Common myeloid progenitor, CD34-positive (primary cell): Measurements from ENCODE around the gene MT1B.

Source experiments
- CTCF ChIA-PET: fragments of 350-600 bp; sonication (Branson Sonifier 250); formaldehyde crosslinking; loops from one replicate; lab custom pipeline; 2021; ENCODE audit warnings: antibody characterized with exemption; lab: Charles Lee
- POLR2A ChIA-PET: fragments of 350-600 bp; sonication (Branson Sonifier 250); formaldehyde crosslinking; loops from one replicate; lab custom pipeline; 2021; ENCODE audit warnings: antibody characterized with exemption; lab: Charles Lee
- DNase-seq, 3 donors: peaks; one replicate each; pipeline versions ENCODE4 v3.0.0 to v3.0.0-alpha.2; 2013
- H3K27ac ChIP-seq, 2 experiments: 1 replicate in 1 of 2; 2 replicates in 1 of 2; pipeline ENCODE4 v1.7.0; 2013; ENCODE audit warnings: inconsistent platforms in 2 of 2, low read length in 2 of 2, mild to moderate bottlenecking in 2 of 2, low read depth in 1 of 2, moderate library complexity in 1 of 2; ENCODE audit not compliant: severe bottlenecking in 2 of 2, insufficient read depth in 1 of 2, poor library complexity in 1 of 2
- H3K27me3 ChIP-seq, 5 experiments: replicated peaks in 2 of 5; 1 replicate in 3 of 5; 2 replicates in 2 of 5; pipeline versions ENCODE4 v1.6.1 to v1.7.0; 2013; ENCODE audit warnings: low read length in 4 of 5, mild to moderate bottlenecking in 2 of 5, moderate library complexity in 2 of 5, inconsistent platforms in 1 of 5; ENCODE audit not compliant: insufficient read depth in 5 of 5, control insufficient read depth in 4 of 5
- H3K36me3 ChIP-seq, 4 experiments: 1 replicate in 2 of 4; 2 replicates in 2 of 4; pipeline versions ENCODE4 v1.6.1 to v1.7.0; 2013; ENCODE audit warnings: low read length in 3 of 4, control low read depth in 1 of 4, mild to moderate bottlenecking in 1 of 4; ENCODE audit not compliant: control insufficient read depth in 4 of 4, insufficient read depth in 4 of 4
- H3K4me1 ChIP-seq, 4 experiments: 1 replicate in 3 of 4; 2 replicates in 1 of 4; pipeline versions ENCODE4 v1.6.1 to v1.7.1; 2013; ENCODE audit warnings: low read length in 3 of 4, mild to moderate bottlenecking in 3 of 4, control low read depth in 1 of 4, inconsistent platforms in 1 of 4, moderate library complexity in 1 of 4; ENCODE audit not compliant: control insufficient read depth in 4 of 4, insufficient read depth in 4 of 4; ENCODE audit errors: control extremely low read depth in 1 of 4
- H3K4me3 ChIP-seq, 7 experiments: 1 replicate in 4 of 7; 2 replicates in 3 of 7; pipeline versions ENCODE4 v1.5.1 to v1.7.0; 2013; ENCODE audit warnings: mild to moderate bottlenecking in 7 of 7, low read length in 6 of 7, moderate library complexity in 6 of 7, inconsistent platforms in 2 of 7, low read depth in 2 of 7, control low read depth in 1 of 7; ENCODE audit not compliant: insufficient read depth in 4 of 7, control insufficient read depth in 1 of 7; ENCODE audit errors: extremely low read depth in 1 of 7
- H3K9me3 ChIP-seq, 5 experiments: 1 replicate in 4 of 5; 2 replicates in 1 of 5; pipeline versions ENCODE4 v1.6.1 to v1.7.1; 2013; ENCODE audit warnings: low read length in 4 of 5, mild to moderate bottlenecking in 2 of 5, inconsistent platforms in 1 of 5, low read depth in 1 of 5, moderate library complexity in 1 of 5; ENCODE audit not compliant: control insufficient read depth in 4 of 5, insufficient read depth in 2 of 5; ENCODE audit errors: control extremely low read depth in 1 of 5
- WGBS: methylation state at CpG from one replicate; pipeline ENCODE4 v1.1.5; 2013; ENCODE audit not compliant: insufficient coverage; 5-methylcytosine and 5-hydroxymethylcytosine counted together

The MT1B gene

GRCh38 chr16:56649820-56650219 is 1.9 kb upstream of the MT1B start:
- DNase-seq = no peak
- no peak overlapping the region for H3K27ac ChIP-seq
- no CpG with 5 or more reads among the region's 3 CpGs for WGBS
- ChIA-PET POLR2A (no interaction called here), CTCF (no interaction called here)
- peaks cover 14 to 76% (median 40%) of the 10 kb centered on the region in 5 experiments for H3K27me3 ChIP-seq
- no peaks in the 10 kb centered on the region for H3K9me3 ChIP-seq
- H3K4me3 ChIP-seq = no peak overlapping the region
- H3K4me1 ChIP-seq = no peaks in the 10 kb centered on the region
- no peaks in the 10 kb centered on the region for H3K36me3 ChIP-seq

GRCh38 chr16:56652600-56652999 is 914 bp downstream of the MT1B start:
- Histone ChIP-seq H3K27me3 (peaks cover 0 to 52% (median 37%) of the 10 kb centered on the region in 5 experiments), H3K4me3 (no peak overlapping the region), H3K27ac (no peak overlapping the region), H3K4me1 (peaks cover 0 to 4% (median 4%) of the 10 kb centered on the region in 4 experiments), H3K9me3 (no peaks in the 10 kb centered on the region), H3K36me3 (no peaks in the 10 kb centered on the region)
- DNase-seq = no peak
- 67% methylated on average over 1 of the region's 1 CpG for WGBS
- ChIA-PET CTCF (interaction anchor here (0.9 to 1.4 kb wide), 3 partner anchors 8 to 18 kb away, joined by 3 to 4 read pairs (median 4); no protein-coding TSS in a partner anchor), POLR2A (no interaction called here)

GRCh38 chr16:56653218-56653617 is 1.5 kb downstream of the MT1B start:
- H3K4me1 ChIP-seq = peaks cover 0 to 11% (median 9%) of the 10 kb centered on the region in 4 experiments
- 83% methylated on average over 2 of the region's 7 CpGs for WGBS
- ChIA-PET CTCF (interaction anchor here (0.9 to 1.4 kb wide), 3 partner anchors 9 to 17 kb away, joined by 3 to 4 read pairs (median 4); no protein-coding TSS in a partner anchor), POLR2A (interaction anchor here (0.6 kb wide), 1 partner anchor 15 kb away, joined by 4 read pairs; the partner anchor contains the start of gene MT1A)
- H3K27me3 ChIP-seq = peaks cover 0 to 48% (median 35%) of the 10 kb centered on the region in 5 experiments
- DNase-seq = no peak
- H3K4me3 ChIP-seq = no peak overlapping the region
- H3K27ac ChIP-seq = no peak overlapping the region
- no peaks in the 10 kb centered on the region for H3K9me3 ChIP-seq
- H3K36me3 ChIP-seq = no peaks in the 10 kb centered on the region

GRCh38 chr16:56657555-56658326 is 6.1 kb downstream of the MT1B start, which contains the start of gene MT1F:
Gene MT1F, plus strand, starts transcription at chr16:56657959. Its CDS starts 100 bp downstream, at chr16:56658059.
- Histone ChIP-seq H3K27ac (no peak within 1 kb of the TSS), H3K36me3 (no peaks in the 10 kb centered on the region), H3K27me3 (peaks cover 2 to 66% (median 43%) of the 10 kb centered on the region in 5 experiments), H3K4me1 (peaks cover 0 to 19% (median 14%) of the 10 kb centered on the region in 4 experiments), H3K9me3 (no peaks in the 10 kb centered on the region), H3K4me3 (peak within 1 kb of the TSS; percentile 34 to 89 (median 69))
- under 1% methylated on average over 37 of the region's 46 CpGs for WGBS
- peak; percentile 55 to 67 (median 65) for DNase-seq
- POLR2A ChIA-PET = no interaction called here
- CTCF ChIA-PET = interaction anchor here (0.9 to 1.6 kb wide), 2 partner anchors 12 to 45 kb away, joined by 4 read pairs; no protein-coding TSS in a partner anchor

GRCh38 chr16:56658327-56658875 is 6.7 kb downstream of the MT1B start:
- Histone ChIP-seq H3K4me3 (peak overlapping the region in 6 of 7 experiments; percentile 2 to 89 (median 70)), H3K36me3 (no peaks in the 10 kb centered on the region), H3K27ac (no peak overlapping the region), H3K27me3 (peaks cover 3 to 67% (median 43%) of the 10 kb centered on the region in 5 experiments), H3K4me1 (peaks cover 0 to 24% (median 16%) of the 10 kb centered on the region in 4 experiments), H3K9me3 (no peaks in the 10 kb centered on the region)
- 18% methylated on average over 5 of the region's 10 CpGs for WGBS
- ChIA-PET POLR2A (no interaction called here), CTCF (interaction anchor here (1.6 kb wide), 1 partner anchor 12 kb away, joined by 4 read pairs; no protein-coding TSS in a partner anchor)
- DNase-seq = no peak

- DNase-seq = peak in 2 of 3 donors; percentile 33 to 43
- peak overlapping the region in 2 of 7 experiments; percentile 25 to 38 for H3K4me3 ChIP-seq
Observed at GRCh38 chr16:56662357-56663354, 11.0 kb downstream of the MT1B start.

More at GRCh38 chr16:56662357-56663354, 11.0 kb downstream of the MT1B start:
- Histone ChIP-seq H3K27me3 (peaks cover 13 to 97% (median 48%) of the 10 kb centered on the region in 5 experiments), H3K36me3 (no peaks in the 10 kb centered on the region), H3K9me3 (no peaks in the 10 kb centered on the region), H3K4me1 (peaks cover 0 to 23% (median 12%) of the 10 kb centered on the region in 4 experiments), H3K27ac (no peak overlapping the region)
- 21% methylated on average over 30 of the region's 48 CpGs for WGBS
- ChIA-PET CTCF (interaction anchor here (0.7 kb wide), 1 partner anchor 14 kb away, joined by 3 read pairs; no protein-coding TSS in a partner anchor), POLR2A (no interaction called here)
